ENCODE data around the gene NSFL1C.
A peak's percentile ranks its signal among the peaks of the same experiment; 100 is the strongest.

NSFL1C gene

DNA sequence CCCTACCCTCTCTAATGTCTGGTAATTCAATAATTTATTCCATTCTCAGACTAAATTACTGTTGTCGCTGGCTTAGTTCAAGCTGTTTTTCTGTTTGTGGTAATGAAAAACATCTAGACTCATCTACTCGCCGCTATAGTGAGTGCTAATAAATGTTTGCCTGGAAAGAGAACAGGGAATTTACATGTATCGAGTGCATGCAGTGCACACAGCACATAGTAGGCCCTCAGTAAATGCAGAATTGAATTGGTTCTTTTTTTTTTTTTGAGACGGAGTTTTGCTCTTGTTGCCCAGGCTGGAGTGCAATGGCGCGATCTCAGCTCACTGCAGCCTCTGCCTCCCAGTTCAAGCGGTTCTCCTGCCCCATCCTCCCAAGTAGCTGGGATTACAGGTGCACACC is 7.7 kb upstream of the NSFL1C start:
- no peak for DNase-seq (ENCODE audit: low read depth)
- no peak overlapping the region for H3K4me3 ChIP-seq (ENCODE audit: control insufficient read depth, low read depth, low read length)
- TF ChIP-seq, protein P1, sequence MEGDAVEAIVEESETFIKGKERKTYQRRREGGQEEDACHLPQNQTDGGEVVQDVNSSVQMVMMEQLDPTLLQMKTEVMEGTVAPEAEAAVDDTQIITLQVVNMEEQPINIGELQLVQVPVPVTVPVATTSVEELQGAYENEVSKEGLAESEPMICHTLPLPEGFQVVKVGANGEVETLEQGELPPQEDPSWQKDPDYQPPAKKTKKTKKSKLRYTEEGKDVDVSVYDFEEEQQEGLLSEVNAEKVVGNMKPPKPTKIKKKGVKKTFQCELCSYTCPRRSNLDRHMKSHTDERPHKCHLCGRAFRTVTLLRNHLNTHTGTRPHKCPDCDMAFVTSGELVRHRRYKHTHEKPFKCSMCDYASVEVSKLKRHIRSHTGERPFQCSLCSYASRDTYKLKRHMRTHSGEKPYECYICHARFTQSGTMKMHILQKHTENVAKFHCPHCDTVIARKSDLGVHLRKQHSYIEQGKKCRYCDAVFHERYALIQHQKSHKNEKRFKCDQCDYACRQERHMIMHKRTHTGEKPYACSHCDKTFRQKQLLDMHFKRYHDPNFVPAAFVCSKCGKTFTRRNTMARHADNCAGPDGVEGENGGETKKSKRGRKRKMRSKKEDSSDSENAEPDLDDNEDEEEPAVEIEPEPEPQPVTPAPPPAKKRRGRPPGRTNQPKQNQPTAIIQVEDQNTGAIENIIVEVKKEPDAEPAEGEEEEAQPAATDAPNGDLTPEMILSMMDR (IDR thresholded peaks at IDR 0.05; ENCODE audit: control insufficient read depth, insufficient read depth, low read depth, low read length, missing control alignments), result no peak

DNA sequence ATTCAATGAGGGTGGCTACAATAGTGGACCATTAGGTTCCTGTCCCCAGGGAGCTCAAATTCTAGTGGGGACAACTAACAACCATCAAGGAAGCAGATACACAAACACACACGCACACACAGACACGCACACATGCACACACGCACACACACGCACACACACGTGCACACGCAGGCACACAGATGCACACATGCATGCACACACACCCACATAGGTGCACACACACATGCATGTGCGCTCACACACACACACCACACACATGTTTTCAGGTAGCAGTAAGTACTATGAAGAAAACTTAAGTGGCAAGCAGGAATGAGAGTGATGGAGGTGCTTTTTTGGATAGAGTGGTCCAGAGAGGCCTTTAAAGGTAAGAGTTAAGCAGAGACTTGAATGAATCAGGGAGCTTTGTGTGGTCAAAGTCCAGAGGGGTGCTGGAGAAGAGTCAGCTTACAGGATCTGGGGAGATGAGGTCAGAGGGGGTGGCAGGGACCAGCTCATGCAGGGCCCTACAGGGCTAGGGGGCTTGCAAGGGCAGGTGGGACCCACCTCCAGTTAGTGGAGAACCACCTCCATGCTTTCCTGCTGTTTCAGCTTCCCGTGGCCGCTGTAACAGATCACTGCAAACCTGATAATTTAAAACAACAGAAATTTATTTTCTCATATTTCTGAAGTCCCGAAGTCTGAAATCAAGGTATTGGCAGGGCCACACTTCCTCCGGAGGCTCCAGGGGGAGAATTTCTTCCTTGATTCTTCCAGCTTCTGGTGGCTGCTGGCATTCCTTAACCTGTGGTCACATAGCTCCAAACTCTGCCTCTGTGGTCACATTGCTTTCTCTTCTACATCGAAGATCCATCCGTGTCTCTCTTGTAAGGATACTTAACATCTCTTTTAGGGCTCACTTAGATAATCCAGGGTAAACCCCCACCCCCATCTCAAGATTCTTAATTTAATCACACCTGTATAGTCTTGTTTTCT is 6.9 kb upstream of the NSFL1C start:
- DNase-seq (ENCODE audit: low read depth), result no peak
- TF ChIP-seq, protein P1 (IDR thresholded peaks at IDR 0.05; ENCODE audit: control insufficient read depth, insufficient read depth, low read depth, low read length, missing control alignments), result no peak
- H3K4me3 ChIP-seq (ENCODE audit: control insufficient read depth, low read depth, low read length), result no peak overlapping the region

DNA sequence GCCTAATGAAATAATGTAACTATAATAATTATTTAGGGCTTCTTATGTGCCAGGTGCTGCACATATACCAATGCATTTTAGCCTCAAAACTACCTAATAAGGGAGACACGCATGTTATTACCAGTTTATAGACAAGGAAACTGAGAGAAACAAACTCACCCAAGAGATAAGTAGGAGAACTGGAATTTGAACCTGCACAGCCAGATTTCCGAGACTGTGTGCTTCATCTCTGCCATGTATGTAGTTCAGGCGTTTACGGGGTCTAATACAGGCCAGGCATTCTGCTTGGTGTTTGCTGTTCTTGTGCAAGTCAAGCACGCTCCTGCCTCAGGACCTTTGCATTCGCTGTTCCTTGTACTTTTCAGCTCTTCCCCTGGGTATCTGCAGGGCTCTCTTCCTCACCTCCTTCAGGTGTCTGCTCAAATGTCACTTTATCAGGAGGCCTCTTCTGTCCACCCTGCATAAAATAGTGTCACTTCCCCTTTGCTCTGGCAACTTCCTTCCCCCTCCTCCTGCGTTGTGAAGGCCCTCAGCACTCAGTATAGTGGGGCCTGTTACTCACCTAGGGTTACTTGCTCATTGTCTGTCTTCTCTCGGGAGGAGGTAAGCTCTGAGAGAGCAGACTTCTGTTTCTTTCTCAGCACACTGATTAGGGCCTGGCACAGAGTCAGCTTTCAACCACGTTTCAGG is 6.1 kb upstream of the NSFL1C start:
- no peak for DNase-seq (ENCODE audit: low read depth)

DNA sequence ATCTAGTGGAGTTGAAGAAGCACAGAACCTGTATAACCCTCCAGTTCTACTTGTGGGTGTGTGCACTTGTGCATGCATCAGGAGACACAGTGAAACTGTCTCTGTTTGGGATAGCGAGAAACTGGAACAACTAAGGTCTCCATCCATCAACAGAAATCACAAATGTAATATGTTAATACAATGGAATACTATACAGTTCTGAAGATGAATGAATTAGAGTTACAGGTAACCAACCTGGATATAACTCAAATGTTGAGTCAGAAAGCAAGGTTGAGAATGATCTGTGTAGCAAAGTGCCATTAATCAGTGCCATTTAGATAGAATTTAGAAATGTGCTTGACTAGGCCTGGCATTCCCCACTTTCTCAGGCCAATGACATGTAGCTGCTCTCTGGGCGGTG is 4.6 kb upstream of the NSFL1C start:
- no peak for DNase-seq (ENCODE audit: low read depth)
- TF ChIP-seq, protein P1 (IDR thresholded peaks at IDR 0.05; ENCODE audit: control insufficient read depth, insufficient read depth, low read depth, low read length, missing control alignments), result no peak
- no peak overlapping the region for H3K4me3 ChIP-seq (ENCODE audit: control insufficient read depth, low read depth, low read length)

More for the DNA sequence above, 6.1 kb upstream of the NSFL1C start:
- TF ChIP-seq, protein P1 (IDR thresholded peaks at IDR 0.05; ENCODE audit: control insufficient read depth, insufficient read depth, low read depth, low read length, missing control alignments), result no peak
- H3K4me3 ChIP-seq (ENCODE audit: control insufficient read depth, low read depth, low read length), result no peak overlapping the region

DNA sequence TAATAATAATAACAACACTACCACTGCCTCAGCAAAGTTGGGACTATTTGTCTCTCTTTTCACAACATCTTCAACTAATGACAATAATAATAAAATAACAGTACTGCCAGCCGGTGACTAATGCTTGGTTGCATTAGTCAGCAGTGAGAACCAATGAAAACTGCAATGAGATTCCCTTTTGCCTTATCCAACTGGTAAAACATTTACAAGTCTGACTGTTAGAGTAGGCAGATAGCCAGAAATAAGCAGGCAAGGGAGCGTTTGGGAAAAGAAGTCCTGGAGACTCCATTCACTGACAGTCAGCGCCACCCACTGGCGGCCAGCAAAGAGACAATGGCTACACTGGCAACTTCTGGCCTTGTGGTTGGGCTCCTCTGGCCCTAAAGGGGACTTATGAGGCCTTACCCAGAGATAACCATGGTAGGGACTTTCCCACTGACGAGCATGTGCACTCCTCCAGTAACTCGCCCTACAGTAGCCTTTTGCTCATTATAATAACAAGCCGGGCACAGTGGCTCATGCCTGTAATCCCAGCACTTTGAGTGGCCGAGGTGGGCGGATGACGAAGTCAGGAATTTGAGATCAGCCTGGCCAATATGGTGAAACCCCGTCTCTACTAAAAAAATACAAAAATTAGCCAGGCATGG is 3.4 kb upstream of the NSFL1C start:
- DNase-seq (ENCODE audit: low read depth), result peak; percentile 100
- H3K4me3 ChIP-seq (ENCODE audit: control insufficient read depth, low read depth, low read length), result no peak overlapping the region

More for the DNA sequence above, 3.4 kb upstream of the NSFL1C start:
- TF ChIP-seq, protein P1 (IDR thresholded peaks at IDR 0.05; ENCODE audit: control insufficient read depth, insufficient read depth, low read depth, low read length, missing control alignments), result peak; percentile 90

Measured in AG09309 (cell line).